CD4-positive, alpha-beta T cell treated with Interleukin-4 for 4 hours (primary cell): ENCODE data around the gene CORO2A.

ENCODE experiments used
- DNase-seq: peaks from one replicate; pipeline ENCODE4 v3.0.0-alpha.2; 2020

The CORO2A gene

DNA sequence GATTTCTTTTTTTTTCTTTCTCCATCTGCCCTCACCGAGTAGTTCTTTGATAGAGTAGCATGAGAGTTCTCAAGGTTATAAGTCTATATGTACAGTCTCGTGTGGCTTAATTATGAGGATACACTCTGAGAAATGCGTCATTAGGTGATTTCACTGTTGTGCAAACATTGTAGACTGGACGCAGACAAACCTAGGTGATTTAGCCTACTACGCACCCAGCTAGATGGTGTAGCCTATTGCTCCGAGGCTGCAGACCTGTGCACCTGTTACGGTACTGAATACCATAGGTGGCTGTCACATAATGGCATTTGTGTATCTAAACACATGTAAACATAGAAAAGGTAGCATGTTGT lies 26.9 kb upstream of the CORO2A start:
- DNase-seq, result no peak

DNA sequence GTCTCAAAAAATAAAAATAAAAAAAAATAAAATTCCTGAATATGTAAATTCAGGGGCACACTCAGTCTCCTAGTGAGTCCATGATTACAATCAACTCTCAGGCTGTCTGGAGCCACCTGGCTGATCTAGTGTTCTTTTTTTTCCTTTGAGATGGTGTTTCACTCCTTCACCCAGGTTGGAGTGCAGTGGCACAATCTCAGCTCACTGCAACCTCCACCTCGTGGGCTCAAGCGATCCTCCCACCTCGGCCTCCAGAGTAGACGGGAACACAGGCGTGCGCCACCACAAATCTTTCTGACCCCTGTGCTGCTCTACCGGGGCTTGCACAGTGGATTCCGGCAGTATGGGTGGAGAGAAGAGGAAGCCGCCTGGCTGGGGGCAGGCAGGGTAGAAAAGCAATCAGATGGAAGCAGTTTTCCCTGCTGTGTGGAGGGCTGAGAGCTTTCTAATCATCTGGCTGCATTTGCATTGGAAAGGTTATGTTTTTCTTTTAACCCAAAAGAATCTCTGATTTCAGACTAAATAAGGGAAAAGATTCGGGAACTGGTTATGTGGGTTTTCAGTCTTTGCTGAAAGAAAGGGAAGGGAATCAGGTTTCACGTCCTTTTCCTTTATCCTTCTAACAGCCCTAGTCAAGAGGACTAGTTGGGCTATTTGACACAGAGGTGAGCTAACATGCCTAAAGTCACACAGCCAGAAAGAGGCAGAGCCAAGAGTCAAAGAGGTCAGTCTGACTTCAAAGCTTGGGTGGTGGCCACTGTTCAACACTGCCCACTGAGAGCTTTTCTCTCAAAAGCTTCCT lies 26.3 kb upstream of the CORO2A start:
- no peak for DNase-seq

DNA sequence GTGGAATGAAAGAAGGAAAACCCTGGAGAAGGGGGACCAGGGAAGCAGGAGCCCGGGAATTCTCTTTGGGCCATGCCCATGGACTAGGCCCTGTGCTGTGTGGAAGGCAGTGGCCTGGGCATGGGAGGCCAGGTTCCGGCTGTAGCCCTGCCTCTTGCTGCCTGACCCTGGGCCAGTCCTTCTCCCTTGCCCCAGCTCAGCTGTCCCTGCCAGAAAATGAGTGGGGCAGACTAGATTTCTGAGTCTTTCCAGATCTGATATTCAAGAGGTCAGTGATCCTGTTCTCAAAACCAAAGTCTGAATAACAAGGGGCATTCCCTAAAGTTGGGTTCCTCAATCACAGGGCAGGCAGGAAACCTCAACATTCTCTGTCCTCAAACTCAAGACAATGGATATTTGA lies 24.8 kb upstream of the CORO2A start:
- DNase-seq, result no peak

DNA sequence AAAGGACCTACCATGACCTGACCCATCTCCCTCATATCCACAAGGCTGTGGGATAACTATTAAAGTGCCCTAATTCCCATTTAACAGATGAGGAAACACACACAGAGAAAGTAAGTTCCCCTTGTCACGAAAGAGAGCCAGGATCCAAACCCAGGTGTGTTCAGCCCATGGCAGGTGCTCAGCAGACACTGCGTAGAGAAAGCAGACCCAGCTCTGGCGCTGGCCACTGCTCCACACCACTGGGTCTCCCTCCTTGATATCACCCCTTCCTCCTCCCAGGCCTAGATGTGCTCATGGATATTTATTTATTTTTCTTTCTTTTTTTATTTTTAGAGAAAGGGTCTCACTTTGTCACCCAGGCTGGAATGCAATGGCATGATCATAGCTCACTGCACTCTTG lies 24.0 kb upstream of the CORO2A start:
- no peak for DNase-seq

DNA sequence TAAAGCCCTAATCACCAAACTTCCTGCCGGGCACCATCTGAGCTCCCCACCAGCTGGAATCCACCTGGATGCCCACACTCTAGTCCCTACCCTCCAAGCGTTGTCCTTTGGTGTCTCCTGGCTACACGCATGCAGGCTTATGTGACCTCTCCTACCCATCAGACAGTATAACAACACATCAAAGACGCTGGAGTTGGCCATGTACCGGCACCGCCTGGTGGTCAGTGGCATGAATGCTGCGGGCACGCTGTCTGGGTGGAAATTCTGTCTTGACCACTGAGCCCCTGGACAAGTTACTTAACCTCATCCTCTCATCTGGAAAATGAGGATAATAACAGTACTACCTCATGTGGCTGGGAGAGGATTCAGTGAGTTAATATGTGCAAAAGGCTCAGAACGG lies 23.4 kb upstream of the CORO2A start:
- peak; percentile 6 for DNase-seq

DNA sequence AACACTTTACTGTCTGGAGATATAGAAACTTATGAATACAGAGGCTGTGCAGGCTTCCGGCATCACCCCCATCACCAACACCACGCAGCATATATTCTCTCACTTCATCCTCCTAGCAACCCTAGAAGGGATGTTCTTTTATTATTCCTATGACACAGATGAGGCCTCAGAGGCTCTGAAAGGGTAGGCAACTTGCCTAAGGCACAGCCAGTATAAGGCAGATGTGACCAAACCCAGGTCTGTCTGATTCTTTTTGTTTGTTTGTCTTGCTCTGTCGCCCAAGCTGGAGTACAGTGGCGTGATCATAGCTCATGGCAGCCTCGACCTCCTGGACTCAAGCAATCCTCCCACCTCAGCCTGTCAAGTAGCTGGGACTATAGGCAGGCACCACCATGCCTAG lies 22.8 kb upstream of the CORO2A start:
- no peak for DNase-seq

DNA sequence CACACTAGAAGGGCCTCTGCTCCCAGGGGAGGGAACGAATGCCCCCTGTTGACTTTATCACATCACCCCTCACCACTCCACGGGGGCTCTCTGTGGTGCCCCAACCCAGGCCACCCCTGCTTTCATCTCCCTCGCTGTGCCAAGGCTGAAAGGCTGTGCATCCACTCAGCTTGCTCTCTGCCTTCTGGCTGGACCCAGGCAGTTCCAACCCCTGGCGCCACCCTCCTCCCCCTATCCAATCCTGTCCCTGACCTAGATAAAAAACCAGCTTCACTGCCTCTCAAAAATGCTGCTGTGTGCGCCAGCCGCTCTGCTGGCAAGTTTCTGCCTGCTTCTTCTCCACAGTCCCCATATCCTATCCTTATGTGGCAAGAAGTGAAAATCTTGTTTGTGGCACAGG lies 22.4 kb upstream of the CORO2A start:
- no peak for DNase-seq

DNA sequence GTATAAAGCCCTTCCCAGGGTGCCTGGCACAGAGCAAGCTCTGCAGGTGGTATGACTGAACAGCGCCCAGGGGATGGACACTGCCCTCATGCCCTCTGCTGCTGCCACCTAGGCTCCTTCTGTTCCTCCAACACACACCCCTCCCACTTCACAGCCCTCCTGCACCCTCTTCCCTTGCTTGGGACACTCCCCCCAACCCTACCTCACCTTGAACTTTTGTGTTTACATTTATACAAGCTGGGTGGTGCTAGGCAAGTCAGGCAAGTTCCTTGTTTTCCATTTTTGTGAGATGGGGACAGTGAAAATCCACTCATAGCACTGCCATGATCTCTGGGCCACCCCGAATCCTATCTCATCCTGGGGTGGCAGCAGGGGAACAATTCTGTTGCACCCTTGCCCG lies 18.8 kb upstream of the CORO2A start:
- no peak for DNase-seq

DNA sequence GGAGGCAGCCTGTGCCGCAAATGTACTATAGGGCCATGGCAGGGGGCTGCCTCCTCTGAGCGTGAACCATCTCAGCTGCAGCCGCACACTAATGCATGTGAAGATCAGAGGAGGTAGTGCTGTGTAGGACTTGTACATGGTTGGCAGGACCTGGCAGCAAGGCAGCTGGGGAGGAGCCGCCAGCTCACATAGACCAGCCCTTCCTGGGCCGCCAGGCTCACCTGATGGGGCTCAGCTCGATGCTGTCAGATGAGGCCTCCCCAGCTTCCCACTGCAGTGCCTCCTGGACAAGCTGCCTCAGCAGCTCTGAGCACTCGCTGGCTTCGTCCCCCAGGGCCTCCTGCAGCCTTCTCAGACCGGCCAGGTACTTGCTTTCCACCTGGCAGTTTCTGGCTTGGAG lies 18.0 kb upstream of the CORO2A start:
- no peak for DNase-seq

DNA sequence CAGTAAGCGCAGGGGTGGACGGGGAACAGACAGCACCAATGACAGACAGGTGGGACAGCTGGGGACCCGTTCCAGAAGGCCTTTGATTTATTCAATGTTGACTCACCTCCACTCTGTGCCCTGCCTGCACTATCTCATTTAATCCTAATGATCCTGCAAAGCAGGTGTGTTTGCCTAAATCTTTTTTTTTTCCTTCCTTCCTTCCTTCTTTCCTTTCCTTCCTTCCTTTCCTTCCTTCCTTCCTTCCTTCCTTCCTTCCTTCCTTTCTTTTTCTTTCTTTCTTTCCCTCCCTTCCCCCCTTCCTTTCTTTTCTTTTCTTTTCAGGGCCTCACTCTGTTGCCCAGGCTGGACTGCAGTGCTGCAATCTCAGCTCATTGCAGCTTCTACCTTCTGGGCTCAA lies 17.1 kb upstream of the CORO2A start:
- DNase-seq, result no peak

DNA sequence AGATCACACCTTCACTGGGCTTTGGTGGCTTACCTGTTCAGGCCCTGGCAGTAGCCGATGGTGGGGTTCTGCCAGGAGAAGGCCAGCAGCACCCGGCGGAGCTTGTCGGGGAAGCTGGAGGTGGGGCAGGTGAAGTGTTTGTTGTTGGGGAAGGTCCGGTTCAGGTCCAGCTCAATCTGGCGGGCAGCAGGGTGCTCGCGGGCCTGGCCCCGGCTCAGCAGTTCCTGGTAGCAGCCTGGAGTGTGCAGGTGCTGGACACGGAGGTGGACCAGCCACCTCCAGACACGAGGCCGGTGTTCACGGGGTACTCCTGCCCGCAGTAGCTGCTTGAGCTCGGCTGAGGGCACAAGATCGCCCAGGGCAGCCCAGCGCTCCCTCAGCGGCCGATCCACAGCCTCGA lies 16.2 kb upstream of the CORO2A start:
- DNase-seq, result no peak

DNA sequence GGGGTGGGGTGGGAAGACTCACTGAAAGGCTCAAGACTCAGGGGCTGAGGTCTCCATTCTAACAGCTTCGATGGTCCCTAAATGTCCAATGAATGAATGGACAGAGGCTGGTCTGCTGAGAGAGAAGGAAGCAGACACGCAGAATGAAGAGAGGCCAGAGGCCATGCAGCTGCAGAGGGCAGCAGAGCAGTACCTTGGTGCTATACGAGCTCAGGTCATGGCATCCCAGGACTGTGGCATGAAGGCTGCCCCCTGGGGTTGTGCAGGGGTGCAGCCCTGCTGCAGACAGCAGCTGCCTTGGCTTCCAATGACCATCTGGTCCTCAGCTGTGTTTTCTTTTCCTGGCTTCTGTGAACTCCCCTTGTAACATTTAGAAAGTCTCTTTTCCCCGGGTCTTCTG lies 15.2 kb upstream of the CORO2A start:
- DNase-seq, result no peak

DNA sequence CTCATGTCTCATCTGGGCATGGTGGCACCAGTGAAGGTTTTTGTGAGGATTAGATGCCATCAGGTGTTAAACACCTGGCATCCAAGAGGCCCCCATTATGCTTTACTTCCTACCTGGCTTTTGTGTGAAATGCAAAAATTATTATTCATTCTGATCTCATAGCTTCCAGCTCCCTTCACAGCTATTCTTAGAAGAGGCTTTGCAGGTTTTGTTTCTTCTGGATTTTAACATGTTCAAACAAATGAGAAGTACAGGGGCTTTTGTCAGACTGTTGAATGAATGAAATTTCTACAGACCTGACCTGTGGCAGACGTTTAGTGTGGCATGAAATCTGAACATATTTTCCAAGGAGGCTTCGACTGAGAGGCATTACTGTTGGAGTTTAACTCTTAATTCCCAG lies 14.3 kb upstream of the CORO2A start:
- DNase-seq, result no peak

DNA sequence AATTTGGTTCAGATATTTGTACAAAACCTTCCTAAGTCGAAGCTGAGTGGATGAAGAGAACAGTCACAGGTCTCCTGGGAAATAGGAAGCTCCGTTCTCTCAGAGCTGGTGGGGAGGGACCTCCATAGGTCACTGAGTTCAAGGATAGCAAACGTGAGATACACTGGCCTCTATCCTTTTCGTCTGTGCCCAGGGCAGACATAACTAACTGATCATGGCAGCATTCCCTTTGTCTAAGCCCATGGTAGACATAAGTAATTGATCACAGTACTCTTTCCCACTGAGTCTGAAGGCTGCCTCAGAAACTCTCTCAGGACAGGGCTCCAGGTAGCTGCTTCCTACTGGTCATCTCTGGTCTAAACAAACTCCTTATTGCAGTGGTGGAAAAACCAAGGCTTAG lies 12.3 kb upstream of the CORO2A start:
- DNase-seq, result no peak

DNA sequence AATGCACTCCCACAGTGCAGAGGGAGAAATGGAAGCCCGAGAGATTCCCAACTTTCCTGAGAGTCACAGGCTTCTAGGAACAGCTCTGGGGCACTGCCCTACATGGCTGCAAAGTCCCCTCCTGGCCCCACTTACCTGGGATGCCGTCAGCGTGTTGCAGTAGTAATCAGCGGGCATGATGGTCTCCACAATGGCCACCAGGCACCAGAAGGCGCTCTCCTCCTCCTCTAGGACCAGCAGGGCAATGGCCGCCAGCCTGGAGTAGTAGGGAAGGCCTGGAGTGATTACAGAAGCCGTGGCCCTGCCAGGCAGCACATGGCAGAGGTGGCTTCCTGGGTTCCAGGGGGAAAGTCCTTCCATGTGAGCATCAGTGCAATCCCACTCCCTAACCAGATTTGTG lies 10.7 kb upstream of the CORO2A start:
- DNase-seq, result no peak

DNA sequence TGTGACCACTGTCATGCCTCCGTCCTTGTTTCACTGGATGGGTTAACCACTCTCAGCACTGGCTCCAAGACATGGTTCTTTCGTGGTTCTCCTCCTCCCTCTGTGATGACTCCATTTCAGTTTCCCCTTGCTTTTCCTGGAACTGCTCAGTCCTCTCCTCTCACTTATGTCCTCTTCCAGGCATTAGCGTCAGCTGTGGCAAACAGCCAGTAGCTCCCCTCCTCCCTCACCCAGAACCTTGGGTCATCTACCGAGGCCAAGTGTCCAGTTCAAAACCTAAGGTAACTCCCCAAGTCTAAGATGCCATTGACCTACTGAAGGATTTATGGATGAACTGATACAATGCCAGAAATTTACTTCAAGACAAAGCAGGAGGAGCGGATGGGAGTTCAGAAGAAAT lies 9.8 kb upstream of the CORO2A start:
- no peak for DNase-seq

DNA sequence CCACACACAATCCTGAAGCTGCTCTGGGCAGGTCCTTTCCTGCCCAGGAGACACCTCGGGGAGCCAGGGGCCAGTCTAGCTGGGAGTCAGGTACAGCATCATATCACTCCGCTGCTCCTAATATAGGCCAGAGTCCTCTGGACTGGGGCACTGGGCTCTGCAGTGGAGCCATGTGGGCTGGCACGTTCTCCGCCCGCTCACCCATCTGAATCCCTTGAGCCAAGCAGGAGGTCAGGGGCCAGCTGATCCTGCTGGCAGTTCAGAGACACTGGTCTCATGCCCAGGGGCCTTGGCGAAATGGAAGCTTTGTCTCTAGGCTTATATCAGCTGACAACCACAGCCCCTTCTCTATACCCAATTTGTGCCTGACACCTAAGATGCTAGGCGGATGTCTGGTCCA lies 9.3 kb upstream of the CORO2A start:
- no peak for DNase-seq

DNA sequence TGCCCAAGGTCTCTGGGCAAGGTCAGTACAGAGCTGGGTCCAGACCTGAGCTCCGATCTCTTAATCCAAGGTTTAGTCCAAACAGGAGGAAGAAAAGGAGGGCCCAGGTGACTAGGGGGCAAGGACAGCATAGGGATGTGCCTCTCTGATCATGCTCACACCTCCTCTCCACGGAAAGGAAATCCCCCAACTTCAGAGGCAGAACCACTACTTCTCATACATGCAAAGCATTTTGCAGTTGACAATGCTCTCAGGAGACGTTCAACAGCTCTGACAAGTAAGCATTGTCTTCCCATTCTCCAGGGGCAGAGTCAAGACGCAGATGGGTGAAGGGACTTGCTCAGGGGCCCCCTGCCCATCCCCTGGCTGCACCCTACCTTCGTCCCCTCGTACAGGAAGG lies 8.7 kb upstream of the CORO2A start:
- no peak for DNase-seq

DNA sequence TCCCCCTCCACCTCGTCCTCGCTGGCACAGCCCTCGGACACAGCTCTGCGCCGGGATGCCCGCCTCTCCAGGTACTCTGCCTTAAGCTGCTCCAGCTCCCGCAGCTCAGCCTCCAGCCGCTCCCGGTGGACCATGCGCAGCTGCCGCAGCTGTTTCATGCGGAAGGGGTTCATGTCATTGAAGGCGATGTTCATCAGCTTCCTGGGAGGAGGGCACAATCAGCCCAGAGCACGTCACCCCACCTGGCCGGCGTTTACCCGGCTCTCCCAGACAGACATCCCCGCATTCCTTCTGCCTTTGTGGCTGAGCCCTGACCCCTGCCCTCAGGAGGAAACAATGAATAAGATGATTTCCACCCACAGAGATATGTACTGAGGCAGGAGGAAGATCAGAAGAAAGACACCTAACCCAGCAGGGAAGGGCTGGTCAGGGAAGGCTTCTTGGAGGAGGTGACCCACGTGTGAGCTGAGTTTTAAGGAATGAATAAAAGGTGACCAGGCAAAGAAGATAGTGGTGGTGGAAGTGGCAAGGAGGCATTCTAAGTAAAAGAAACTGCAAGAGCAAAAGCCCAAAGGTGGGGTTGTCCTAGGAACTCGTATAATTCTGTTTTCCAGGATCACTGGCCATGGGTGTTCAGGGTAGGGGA lies 7.1 kb upstream of the CORO2A start:
- no peak for DNase-seq

DNA sequence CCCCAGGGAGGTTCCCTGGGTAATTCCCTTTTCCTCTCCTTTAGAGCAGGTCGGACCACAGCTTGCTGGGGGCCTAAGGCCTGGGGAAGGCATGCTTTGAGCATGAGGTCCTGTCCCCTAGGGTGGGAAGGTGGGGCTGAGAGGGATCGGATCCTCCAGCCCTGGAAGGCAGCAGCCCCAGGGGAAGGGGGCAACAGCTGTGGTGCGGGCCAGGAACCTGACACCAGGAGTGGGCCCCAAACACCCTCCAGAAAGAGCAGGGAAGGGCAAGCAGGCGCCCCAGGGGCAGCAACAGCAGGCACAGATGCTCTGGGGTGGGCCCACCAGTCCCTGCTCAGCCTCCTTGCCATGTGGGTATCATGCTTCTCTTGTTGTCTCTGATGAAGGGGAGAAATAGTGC lies 3.2 kb upstream of the CORO2A start:
- DNase-seq, result no peak

DNA sequence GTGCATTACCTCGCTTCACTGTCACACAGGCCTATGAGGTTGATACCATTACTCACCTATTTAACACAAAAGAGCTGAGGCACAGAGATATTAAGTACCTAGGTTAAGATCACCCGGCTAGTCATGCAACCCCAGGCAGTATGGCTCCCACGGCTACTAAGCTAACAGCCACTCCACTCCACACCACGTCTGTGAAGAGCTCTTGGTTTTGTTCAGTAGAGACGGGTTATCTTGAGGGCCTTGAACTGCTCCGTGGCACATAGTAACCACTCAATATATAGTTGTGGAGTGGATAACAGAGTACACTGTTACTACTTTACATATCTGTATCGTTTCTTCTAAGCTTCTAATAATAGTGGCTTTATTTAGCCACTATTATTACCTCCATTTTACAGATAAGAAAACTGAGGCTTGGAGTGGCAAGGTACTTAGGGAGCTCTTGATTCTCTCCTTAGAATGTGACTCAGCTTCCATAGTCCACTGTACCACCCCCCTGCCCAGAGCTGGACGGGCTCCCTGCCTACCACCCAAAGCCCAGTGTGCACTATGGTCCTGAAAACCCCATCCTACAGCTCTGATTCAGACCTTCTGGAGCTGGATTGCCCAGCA lies 1.0 kb upstream of the CORO2A start:
- DNase-seq, result no peak

DNA sequence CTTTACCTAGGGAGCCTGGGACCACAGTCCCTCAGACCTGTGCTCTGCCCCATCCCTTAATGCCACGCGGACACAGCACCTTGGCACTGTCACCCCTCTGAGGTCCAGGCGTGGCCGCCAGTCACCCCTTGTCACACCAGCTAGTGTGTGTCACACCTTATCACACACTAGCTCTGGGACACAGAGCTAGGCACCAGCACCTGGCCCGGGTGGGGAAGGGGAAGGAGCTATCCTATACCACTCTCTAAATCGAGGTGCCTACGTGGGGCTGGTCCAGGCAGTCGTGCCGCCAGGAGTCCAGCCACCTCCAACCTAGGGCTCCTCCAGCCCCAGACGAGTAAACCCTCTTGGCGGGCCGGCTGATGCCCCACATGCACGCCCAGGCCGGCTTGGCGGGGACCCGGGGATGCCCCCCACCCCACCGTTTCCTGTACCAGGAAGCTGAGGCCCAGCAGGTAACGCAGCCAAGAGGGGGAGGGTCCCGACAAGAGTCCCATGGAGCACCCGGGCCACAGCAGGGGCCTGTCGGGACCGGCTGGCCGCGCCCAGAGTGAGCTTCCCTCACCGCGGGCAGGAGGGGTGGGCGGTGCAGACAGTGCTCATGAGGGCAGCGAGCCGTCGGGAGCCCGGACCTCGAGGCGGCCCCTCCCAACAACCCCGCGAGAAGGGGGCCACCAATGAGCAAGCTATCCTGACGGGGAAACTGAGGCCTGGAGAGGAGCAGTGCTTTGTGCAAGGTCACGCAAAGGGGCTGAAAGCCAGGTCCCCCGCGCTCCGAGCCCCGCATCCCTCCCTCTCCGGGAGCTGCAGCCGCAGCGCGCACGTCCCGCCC lies 550 bp downstream of the CORO2A start:
- peak; percentile 12 for DNase-seq

DNA sequence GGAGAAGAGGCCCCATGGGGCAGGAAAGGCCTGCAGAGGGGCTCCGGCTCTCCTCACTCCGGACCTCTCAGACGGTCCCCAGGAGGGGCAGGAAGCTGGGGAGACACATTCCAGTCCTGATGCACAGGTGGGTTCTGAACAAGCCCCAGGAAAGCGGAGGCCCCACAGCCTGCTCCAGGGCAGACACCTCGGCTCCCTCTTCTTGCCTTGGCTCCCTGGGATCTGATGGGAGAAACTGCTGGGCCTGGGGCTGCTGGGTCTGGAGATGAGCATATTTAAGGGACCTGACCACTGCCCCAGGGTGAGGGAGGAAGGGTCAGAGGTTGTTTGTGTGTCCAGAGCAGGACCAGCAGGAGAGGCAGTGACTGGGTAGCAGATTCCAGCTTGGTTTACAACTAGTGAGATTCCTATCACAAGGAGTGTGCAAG lies 1.2 kb downstream of the CORO2A start:
- DNase-seq, result no peak

DNA sequence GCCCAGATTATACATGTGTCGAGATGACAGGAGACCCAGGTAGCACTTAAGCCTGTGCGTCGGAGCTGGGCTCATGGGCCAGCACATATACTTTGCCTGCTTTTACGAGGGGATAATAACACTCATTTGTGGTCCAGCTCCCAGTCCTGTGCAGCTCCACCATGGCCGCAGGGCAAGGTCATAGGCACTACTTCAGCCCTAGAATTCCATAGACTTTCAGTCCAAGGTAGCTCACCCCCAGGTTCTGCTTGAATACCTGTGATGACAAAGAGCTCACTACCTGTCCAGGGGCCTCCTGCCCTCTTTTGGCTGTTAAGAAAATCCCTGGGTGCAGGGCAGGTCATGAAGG lies 1.7 kb downstream of the CORO2A start:
- no peak for DNase-seq
